Endothelial cell of umbilical vein (primary cell): ENCODE measurements around the gene RSKR. TPM values are rescaled to one million over a fixed set of nuclear protein-coding genes. Genes with fewer than 3 reads are reported as not detected.
A peak's percentile ranks its signal among the peaks of the same experiment; 100 is the strongest.

ENCODE experiments used
- BruUV-seq: library from RNA; stranded (reverse); fragments of 400-500 nt; replicated peaks from 2 replicates; lab custom pipeline; 2021; lab: Mats Ljungman, UMichigan
- CTCF ChIA-PET: fragments of 300-600, 350-600 bp; sonication (Branson Sonifier 250); formaldehyde crosslinking; loops from one replicate; lab custom pipeline; 2021; ENCODE audit warnings: antibody characterized with exemption, inconsistent platforms; lab: Charles Lee
- POLR2A ChIA-PET: fragments of 300-600, 350-600 bp; sonication (Branson Sonifier 250); formaldehyde crosslinking; loops from one replicate; lab custom pipeline; 2021; ENCODE audit warnings: antibody characterized with exemption, inconsistent platforms; lab: Charles Lee
- DNase-seq: peaks from one replicate; pipeline ENCODE4 v3.0.0-alpha.2; 2011; ENCODE audit warnings: low read depth, low spot score
- FAIRE-seq: peaks from 2 replicates; lab custom pipeline; 2011; peaks lifted over from hg19 to GRCh38; lab: Jason Lieb, UNC
- H2AFZ ChIP-seq: 2 replicates; pipeline ENCODE4 v1.6.0; 2012; ENCODE audit warnings: low read depth, low read length, control low read depth, inconsistent platforms
- H3K27ac ChIP-seq: 2 replicates; pipeline ENCODE4 v1.5.1; 2011; ENCODE audit warnings: low read depth, mild to moderate bottlenecking, control low read depth, low read length, moderate library complexity; ENCODE audit not compliant: insufficient read depth
- H3K27me3 ChIP-seq, 2 experiments: 2 replicates each; pipeline versions ENCODE4 v1.6.0 to v1.6.1; 2011; ENCODE audit warnings: low read length in 2 of 2, mixed read lengths in 1 of 2; ENCODE audit not compliant: control insufficient read depth in 2 of 2, insufficient read depth in 2 of 2
- H3K36me3 ChIP-seq, 2 experiments: 2 replicates in 1 of 2; 3 replicates in 1 of 2; pipeline ENCODE4 v1.5.1; 2011; ENCODE audit warnings: low read length in 2 of 2, mild to moderate bottlenecking in 1 of 2, moderate library complexity in 1 of 2; ENCODE audit not compliant: control insufficient read depth in 2 of 2, insufficient read depth in 2 of 2; ENCODE audit errors: extremely low read depth in 1 of 2
- H3K4me1 ChIP-seq: 3 replicates; pipeline ENCODE4 v1.5.1; 2011; ENCODE audit warnings: mild to moderate bottlenecking, low read length; ENCODE audit not compliant: control insufficient read depth, insufficient read depth; ENCODE audit errors: extremely low read depth
- H3K4me2 ChIP-seq: 2 replicates; pipeline ENCODE4 v1.6.1; 2011; ENCODE audit warnings: low read length, control low read depth, mixed read lengths; ENCODE audit not compliant: insufficient read depth
- H3K4me3 ChIP-seq, 3 experiments: fragments of 200-600 bp in 1 of 3; sonication (generic), shearing (Covaris generic) in 1 of 3; replicated peaks in 1 of 3; 2 replicates each; pipeline ENCODE4 v1.5.1; 2011 to 2016; ENCODE audit warnings: control low read depth in 3 of 3, low read length in 3 of 3, mild to moderate bottlenecking in 2 of 3, inconsistent platforms in 1 of 3, low read depth in 1 of 3, moderate library complexity in 1 of 3; ENCODE audit not compliant: insufficient read depth in 1 of 3
- H3K79me2 ChIP-seq: 2 replicates; pipeline ENCODE4 v1.6.0; 2012; ENCODE audit warnings: low read length, inconsistent platforms; ENCODE audit not compliant: control insufficient read depth, insufficient read depth
- H3K9ac ChIP-seq: replicated peaks from 2 replicates; pipeline ENCODE3; 2011; ENCODE audit warnings: low read length, control low read depth; ENCODE audit not compliant: insufficient read depth; ENCODE audit errors: extremely low read depth
- H3K9me1 ChIP-seq: replicated peaks from 3 replicates; pipeline ENCODE4 v1.6.0; 2011; ENCODE audit warnings: mild to moderate bottlenecking, low read length; ENCODE audit not compliant: control insufficient read depth, insufficient read depth; ENCODE audit errors: extremely low read depth
- H3K9me3 ChIP-seq: replicated peaks from 2 replicates; pipeline ENCODE4 v1.5.1; 2012; ENCODE audit warnings: low read length, inconsistent platforms; ENCODE audit not compliant: control insufficient read depth, insufficient read depth
- H4K20me1 ChIP-seq: replicated peaks from 2 replicates; pipeline ENCODE3; 2011; ENCODE audit warnings: mild to moderate bottlenecking, low read length; ENCODE audit not compliant: control insufficient read depth, insufficient read depth; ENCODE audit errors: extremely low read depth
- CTCF ChIP-seq, 2 donors: IDR thresholded peaks; 1 replicate in 1 of 2; 2 replicates in 1 of 2; pipeline ENCODE4 v1.5.1; 2011; ENCODE audit warnings: low read length in 2 of 2, mild to moderate bottlenecking in 2 of 2, moderate library complexity in 2 of 2, control low read depth in 1 of 2, inconsistent platforms in 1 of 2, low read depth in 1 of 2; ENCODE audit not compliant: insufficient read depth in 1 of 2; ENCODE audit errors: extremely low read depth in 1 of 2
- EZH2 ChIP-seq: IDR thresholded peaks from 2 replicates; pipeline ENCODE4 v1.6.1; 2012; ENCODE audit warnings: borderline replicate concordance, low read depth, mild to moderate bottlenecking, moderate library complexity, low read length, inconsistent platforms; ENCODE audit not compliant: severe bottlenecking
- FOS ChIP-seq: IDR thresholded peaks from 2 replicates; pipeline ENCODE4 v1.6.1; 2011; ENCODE audit warnings: mild to moderate bottlenecking, low read length, moderate library complexity, borderline replicate concordance; ENCODE audit not compliant: insufficient read depth
- GATA2 ChIP-seq: IDR thresholded peaks from 2 replicates; pipeline ENCODE4 v1.7.0; 2011; ENCODE audit warnings: low read depth, mild to moderate bottlenecking, moderate library complexity, mixed read lengths, low read length; ENCODE audit not compliant: insufficient read length, insufficient read depth
- JUN ChIP-seq: IDR thresholded peaks from 2 replicates; pipeline ENCODE4 v1.6.1; 2011; ENCODE audit warnings: borderline replicate concordance, low read depth; ENCODE audit not compliant: insufficient read length, insufficient read depth
- MAX ChIP-seq: IDR thresholded peaks from 2 replicates; pipeline ENCODE4 v1.6.1; 2011; ENCODE audit not compliant: insufficient read depth, insufficient read length
- MYC ChIP-seq: IDR thresholded peaks from one replicate; pipeline ENCODE4 v1.6.1; 2011; ENCODE audit warnings: mild to moderate bottlenecking, low read depth, low read length
- POLR2A ChIP-seq: IDR thresholded peaks from 2 replicates; pipeline ENCODE4 v1.6.1; 2012; ENCODE audit warnings: low read depth, mild to moderate bottlenecking, control low read depth, low read length
- POLR2AphosphoS5 ChIP-seq: IDR thresholded peaks from 2 replicates; pipeline ENCODE4 v1.6.1; 2012; ENCODE audit warnings: low read depth, mild to moderate bottlenecking, control low read depth, low read length, moderate library complexity; ENCODE audit not compliant: insufficient read depth
- dilution Hi-C: fragments of 300-500 bp; cut with MboI; formaldehyde crosslinking; loops from one replicate; pipeline ENCODE4 v1.15.0; 2019; ENCODE audit warnings: low sequenced_read_pairs; ENCODE audit not compliant: extremely low pct_ligation_motif_present
- intact Hi-C: fragments of 100-400 bp; cut with micrococcal nuclease; formaldehyde crosslinking; loops from one replicate; pipeline ENCODE4 v1.10.0; 2022
- polyA plus RNA-seq, 4 experiments: library from polyadenylated mRNA; depleted of rRNA in 3 of 4; stranded (reverse) in 3 of 4; unstranded in 1 of 4; fragments of >200 nt; gene quantifications; 2 replicates each; pipeline versions ENCODE4 v1.2.1 to v1.2.3, GENCODE V29; 2011 to 2012; ENCODE audit warnings: missing spikeins in 1 of 4
- total RNA-seq: library from RNA; stranded (reverse); gene quantifications from 2 replicates; pipeline ENCODE4 v1.2.3, GENCODE V29; 2021

The RSKR gene
- total and polyA plus RNA-seq, 2 donors (not counting 3 experiments of a cell fraction or from before 2014, with no cell fraction given), result 10.0 to 19.9 TPM

- intact Hi-C loops, result loop anchor here (5.0 kb wide), 1 partner anchor 72 kb away; the partner anchor contains the start of genes RAB34 and RPL23A
- peaks cover 20 to 21% of the 10 kb centered on the region in 2 experiments for H3K36me3 ChIP-seq
These were observed 31.6 kb upstream of the RSKR start for GRCh38 chr17:28645576-28645939.

More at GRCh38 chr17:28645576-28645939, 31.6 kb upstream of the RSKR start:
- BruUV-seq, result TSS peak; percentile 93
- DNase-seq, result no peak
- dilution Hi-C loops, result no loop called here
- Histone ChIP-seq H3K9me1 (no peaks in the 10 kb centered on the region), H3K4me3 (peak overlapping the region; percentile 20 to 71 (median 49)), H4K20me1 (no peaks in the 10 kb centered on the region), H3K27ac (peak overlapping the region; percentile 36), H3K4me2 (peak overlapping the region; percentile 51), H3K9ac (peak overlapping the region; percentile 30), H3K27me3 (no peaks in the 10 kb centered on the region), H2AFZ (peak overlapping the region; percentile 43), H3K4me1 (peaks cover 23% of the 10 kb centered on the region), H3K9me3 (no peaks in the 10 kb centered on the region), H3K79me2 (peaks cover 25% of the 10 kb centered on the region)
- ChIA-PET CTCF (interaction anchor here (0.9 to 2.2 kb wide), 7 partner anchors 14 to 104 kb away, joined by 3 to 20 read pairs (median 4); partner anchors contain the start of genes SDF2 and SUPT6H), POLR2A (interaction anchor here (0.5 to 1.0 kb wide), 2 partner anchors 11 to 1026 kb away, joined by 3 to 9 read pairs; no protein-coding TSS in a partner anchor)
- peak; percentile 24 for FAIRE-seq
- TF ChIP-seq MAX (no peak), POLR2A (no peak), CTCF (IDR thresholded peaks at IDR 0.05; ENCODE audit: extremely low read depth in 1 of 2, insufficient read depth in 1 of 2, low read depth in 1 of 2, low read length in 2 of 2) (no peak), FOS (no peak), JUN (no peak), GATA2 (no peak), POLR2AphosphoS5 (no peak), MYC (no peak), EZH2 (no peak)
